ENCODE data around the gene ZNF888.
"Not testable (repeated sequence)": the region's sequence is repeated elsewhere in the genome, so short reads cannot be mapped to it uniquely, and the experiment has no call there.

ZNF888 gene

GRCh38 chr19:52944703-52945493 is 21.7 kb upstream of the ZNF888 start:
- not testable (repeated sequence) for H3K27ac Mint-ChIP-seq, H3K4me3 Mint-ChIP-seq, H3K27me3 Mint-ChIP-seq
- Mint-ChIP-seq H3K36me3 (peaks cover 22% of the 10 kb centered on the region), H3K4me1 (ENCODE audit: low read depth) (peaks cover 13% of the 10 kb centered on the region), H3K9me3 (ENCODE audit: low read depth) (peaks cover 13% of the 10 kb centered on the region)

- H3K4me1 Mint-ChIP-seq (ENCODE audit: low read depth): peaks cover 13% of the 10 kb centered on the region
- H3K4me3 Mint-ChIP-seq: no peak overlapping the region
- H3K27ac Mint-ChIP-seq: no peak overlapping the region
- peaks cover 16% of the 10 kb centered on the region for H3K36me3 Mint-ChIP-seq
- H3K27me3 Mint-ChIP-seq: no peaks in the 10 kb centered on the region
- H3K9me3 Mint-ChIP-seq (ENCODE audit: low read depth): peaks cover 7% of the 10 kb centered on the region
These were observed 20.8 kb upstream of the ZNF888 start for GRCh38 chr19:52943884-52944643.

GRCh38 chr19:52943134-52943883 is 20.1 kb upstream of the ZNF888 start:
- Mint-ChIP-seq H3K4me1 (ENCODE audit: low read depth) (peaks cover 16% of the 10 kb centered on the region), H3K36me3 (peaks cover 22% of the 10 kb centered on the region), H3K27ac (no peak overlapping the region), H3K27me3 (no peaks in the 10 kb centered on the region), H3K4me3 (peak overlapping the region; percentile 93), H3K9me3 (ENCODE audit: low read depth) (peaks cover 13% of the 10 kb centered on the region)

DNA sequence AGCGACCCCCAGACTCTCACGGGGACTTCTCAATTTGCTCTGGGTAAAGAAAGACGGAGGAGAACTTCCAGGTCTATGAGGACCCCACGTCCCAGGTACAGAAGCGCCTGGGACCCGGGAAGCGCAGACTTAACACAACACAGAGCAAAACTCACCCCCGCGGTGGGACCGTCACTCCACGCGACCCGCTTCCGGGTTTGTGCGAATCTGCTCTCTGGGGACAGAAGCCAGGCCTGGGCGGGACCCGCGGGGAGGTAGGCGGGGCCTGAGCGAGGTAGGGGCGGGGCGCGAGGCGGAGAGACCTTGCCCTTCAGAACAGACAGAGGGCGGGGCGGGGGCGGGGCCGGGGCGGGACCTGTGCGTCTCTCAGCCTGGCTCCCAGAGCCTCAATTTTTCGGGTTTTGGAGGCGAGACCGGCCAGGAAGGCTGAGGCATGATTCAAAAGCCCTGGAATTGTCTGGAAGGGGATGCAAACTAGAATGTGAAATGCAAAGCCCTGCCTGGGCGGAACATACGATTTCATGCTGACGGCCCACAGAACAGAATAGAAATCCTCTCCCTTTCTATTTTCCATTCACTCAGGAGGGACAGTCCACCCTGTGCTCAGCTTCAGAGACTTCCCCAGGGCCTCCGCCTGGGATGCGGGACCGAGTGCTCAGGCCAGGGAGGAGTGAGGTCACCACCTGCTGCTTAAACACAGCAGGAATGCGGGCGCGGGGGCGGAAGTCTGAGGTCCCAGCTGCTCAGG is 19.3 kb upstream of the ZNF888 start:
- Mint-ChIP-seq H3K27me3 (no peaks in the 10 kb centered on the region), H3K36me3 (peaks cover 24% of the 10 kb centered on the region), H3K4me3 (peak overlapping the region; percentile 93), H3K4me1 (ENCODE audit: low read depth) (peaks cover 16% of the 10 kb centered on the region), H3K27ac (peak overlapping the region; percentile 89), H3K9me3 (ENCODE audit: low read depth) (peaks cover 13% of the 10 kb centered on the region)

- peak overlapping the region; percentile 89 for H3K27ac Mint-ChIP-seq
- H3K4me1 Mint-ChIP-seq (ENCODE audit: low read depth): peaks cover 16% of the 10 kb centered on the region
- peaks cover 13% of the 10 kb centered on the region for H3K9me3 Mint-ChIP-seq (ENCODE audit: low read depth)
- peak overlapping the region; percentile 93 for H3K4me3 Mint-ChIP-seq
- H3K27me3 Mint-ChIP-seq: no peaks in the 10 kb centered on the region
- peaks cover 27% of the 10 kb centered on the region for H3K36me3 Mint-ChIP-seq
These were observed 18.7 kb upstream of the ZNF888 start for GRCh38 chr19:52941941-52942385.

GRCh38 chr19:52941523-52941922 is 18.3 kb upstream of the ZNF888 start:
- Mint-ChIP-seq H3K36me3 (peaks cover 32% of the 10 kb centered on the region), H3K27ac (peak overlapping the region; percentile 89), H3K4me3 (peak overlapping the region; percentile 93), H3K4me1 (ENCODE audit: low read depth) (peaks cover 16% of the 10 kb centered on the region), H3K9me3 (ENCODE audit: low read depth) (peaks cover 13% of the 10 kb centered on the region)
- not testable (repeated sequence) for H3K27me3 Mint-ChIP-seq

- not testable (repeated sequence) for H3K27ac Mint-ChIP-seq, H3K27me3 Mint-ChIP-seq
- Mint-ChIP-seq H3K4me1 (ENCODE audit: low read depth) (peaks cover 16% of the 10 kb centered on the region), H3K9me3 (ENCODE audit: low read depth) (peaks cover 16% of the 10 kb centered on the region), H3K4me3 (peak overlapping the region; percentile 93), H3K36me3 (peaks cover 35% of the 10 kb centered on the region)
These were observed 17.7 kb upstream of the ZNF888 start for GRCh38 chr19:52940905-52941304.

DNA sequence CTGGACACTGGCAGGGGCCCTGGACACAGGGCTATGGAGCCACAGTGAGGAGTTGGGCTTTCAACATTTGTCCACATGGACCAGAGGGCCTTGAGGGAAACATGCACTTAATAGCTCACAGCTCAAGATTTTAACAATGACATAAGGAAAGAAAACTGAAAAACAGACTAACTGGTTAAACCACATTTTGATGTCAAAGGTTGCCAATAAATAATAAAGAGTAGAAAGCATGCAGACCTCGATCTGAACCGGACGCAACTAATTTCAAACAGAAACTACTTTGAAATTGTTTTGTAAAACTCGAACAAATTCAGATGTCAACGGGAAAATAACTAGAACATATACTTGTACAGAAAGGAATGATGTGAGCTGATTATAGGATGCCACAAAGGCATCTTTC is 15.5 kb upstream of the ZNF888 start:
- H3K27me3 Mint-ChIP-seq: no peaks in the 10 kb centered on the region
- H3K27ac Mint-ChIP-seq: no peak overlapping the region
- H3K36me3 Mint-ChIP-seq: peaks cover 32% of the 10 kb centered on the region
- H3K4me3 Mint-ChIP-seq: no peak overlapping the region
- H3K4me1 Mint-ChIP-seq (ENCODE audit: low read depth): peaks cover 16% of the 10 kb centered on the region
- H3K9me3 Mint-ChIP-seq (ENCODE audit: low read depth): peaks cover 13% of the 10 kb centered on the region

- H3K27me3 Mint-ChIP-seq: no peaks in the 10 kb centered on the region
- H3K4me1 Mint-ChIP-seq (ENCODE audit: low read depth): peaks cover 12% of the 10 kb centered on the region
- H3K36me3 Mint-ChIP-seq: peaks cover 42% of the 10 kb centered on the region
- H3K27ac Mint-ChIP-seq: no peak overlapping the region
- peaks cover 20% of the 10 kb centered on the region for H3K9me3 Mint-ChIP-seq (ENCODE audit: low read depth)
- no peak overlapping the region for H3K4me3 Mint-ChIP-seq
These were observed 13.7 kb upstream of the ZNF888 start for GRCh38 chr19:52936954-52937325.

GRCh38 chr19:52936151-52936953 is 13.1 kb upstream of the ZNF888 start:
- no peak overlapping the region for H3K4me3 Mint-ChIP-seq
- H3K27me3 Mint-ChIP-seq: no peaks in the 10 kb centered on the region
- H3K27ac Mint-ChIP-seq: no peak overlapping the region
- peaks cover 20% of the 10 kb centered on the region for H3K9me3 Mint-ChIP-seq (ENCODE audit: low read depth)
- peaks cover 40% of the 10 kb centered on the region for H3K36me3 Mint-ChIP-seq
- H3K4me1 Mint-ChIP-seq (ENCODE audit: low read depth): peaks cover 6% of the 10 kb centered on the region

GRCh38 chr19:52935434-52935833 is 12.2 kb upstream of the ZNF888 start:
- Mint-ChIP-seq H3K36me3 (peaks cover 38% of the 10 kb centered on the region), H3K27me3 (no peaks in the 10 kb centered on the region), H3K4me3 (no peak overlapping the region), H3K4me1 (ENCODE audit: low read depth) (peaks cover 3% of the 10 kb centered on the region), H3K9me3 (ENCODE audit: low read depth) (peaks cover 17% of the 10 kb centered on the region), H3K27ac (no peak overlapping the region)

DNA sequence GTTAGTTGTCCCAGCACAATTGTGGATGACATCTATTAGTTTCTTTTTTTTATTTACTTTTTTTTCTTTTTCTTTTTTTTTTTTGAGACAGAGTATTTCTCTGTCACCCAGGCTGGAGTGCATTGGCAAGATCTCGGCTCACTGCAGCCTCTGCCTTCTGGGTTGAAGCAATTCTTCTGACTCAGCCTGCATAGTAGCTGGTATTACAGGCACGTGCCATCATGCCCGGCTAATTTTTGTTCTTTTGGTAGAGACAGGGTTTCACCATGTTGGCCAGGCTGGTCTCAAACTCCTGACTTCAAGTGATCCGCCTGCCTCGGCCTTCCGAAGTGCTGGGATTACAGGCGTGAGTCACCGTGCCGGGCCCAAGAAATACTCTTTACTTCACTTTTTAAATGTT is 1.4 kb upstream of the ZNF888 start:
- H3K27ac Mint-ChIP-seq; H3K27me3 Mint-ChIP-seq; H3K9me3 Mint-ChIP-seq (ENCODE audit: low read depth): not testable (repeated sequence)
- H3K4me1 Mint-ChIP-seq (ENCODE audit: low read depth): peaks cover 25% of the 10 kb centered on the region
- peaks cover 22% of the 10 kb centered on the region for H3K36me3 Mint-ChIP-seq
- peak overlapping the region; percentile 32 for H3K4me3 Mint-ChIP-seq

- Mint-ChIP-seq H3K4me3 (peak overlapping the region; percentile 92), H3K36me3 (peaks cover 16% of the 10 kb centered on the region), H3K4me1 (ENCODE audit: low read depth) (peaks cover 25% of the 10 kb centered on the region), H3K9me3 (ENCODE audit: low read depth) (peaks cover 1% of the 10 kb centered on the region), H3K27me3 (no peaks in the 10 kb centered on the region), H3K27ac (no peak overlapping the region)
These were observed 758 bp upstream of the ZNF888 start for GRCh38 chr19:52923778-52924593.

All from activated naive CD8-positive, alpha-beta T cell (primary cell).